Neuronal stem cell (in vitro differentiated cells): Measurements from ENCODE around the gene MYL10.
A peak's percentile ranks its signal among the peaks of the same experiment; 100 is the strongest.

Experiments used
- DNase-seq: peaks from one replicate; pipeline ENCODE4 v3.0.0-alpha.2; 2013; ENCODE audit warnings: low spot score
- H2AFZ ChIP-seq: one replicate; pipeline ENCODE4 v1.6.1; 2013; ENCODE audit warnings: mild to moderate bottlenecking, low read length, inconsistent platforms
- H2AK5ac ChIP-seq: 2 replicates; pipeline ENCODE4 v1.6.1; 2013; ENCODE audit warnings: low read depth, mild to moderate bottlenecking, inconsistent platforms, low read length, moderate library complexity, mixed read lengths
- H2BK120ac ChIP-seq: 2 replicates; pipeline ENCODE4 v1.6.1; 2013; ENCODE audit warnings: low read depth, mild to moderate bottlenecking, inconsistent platforms, low read length, moderate library complexity, mixed read lengths
- H2BK12ac ChIP-seq: one replicate; pipeline ENCODE4 v1.6.1; 2013; ENCODE audit warnings: low read length, inconsistent platforms
- H2BK15ac ChIP-seq: 2 replicates; pipeline ENCODE4 v1.6.1; 2013; ENCODE audit warnings: mild to moderate bottlenecking, low read length, inconsistent platforms, mixed read lengths
- H2BK5ac ChIP-seq: one replicate; pipeline ENCODE4 v1.6.1; 2013; ENCODE audit warnings: inconsistent platforms, mild to moderate bottlenecking, low read length, moderate library complexity
- H3K14ac ChIP-seq: one replicate; pipeline ENCODE4 v1.6.1; 2013; ENCODE audit warnings: low read length, inconsistent platforms
- H3K18ac ChIP-seq: 2 replicates; pipeline ENCODE4 v1.6.1; 2013; ENCODE audit warnings: low read length, inconsistent platforms
- H3K23ac ChIP-seq: 2 replicates; pipeline ENCODE4 v1.6.1; 2013; ENCODE audit warnings: low read depth, mild to moderate bottlenecking, mixed read lengths, low read length, inconsistent platforms; ENCODE audit not compliant: poor library complexity
- H3K27ac ChIP-seq: replicated peaks from 3 replicates; pipeline ENCODE4 v1.5.1; 2013; ENCODE audit warnings: low read length, inconsistent platforms
- H3K27me3 ChIP-seq, 3 experiments: 2 replicates each; pipeline ENCODE4 v1.6.1; 2013; ENCODE audit warnings: low read length in 3 of 3, mild to moderate bottlenecking in 2 of 3, inconsistent platforms in 1 of 3, low read depth in 1 of 3, mixed read lengths in 1 of 3, moderate library complexity in 1 of 3; ENCODE audit not compliant: control insufficient read depth in 3 of 3, insufficient read depth in 3 of 3
- H3K36me3 ChIP-seq, 2 donors: replicated peaks in 1 of 2; 2 replicates each; pipeline ENCODE4 v1.6.1; 2013; ENCODE audit warnings: low read length in 2 of 2; ENCODE audit not compliant: control insufficient read depth in 2 of 2, insufficient read depth in 2 of 2
- H3K4ac ChIP-seq: 2 replicates; pipeline ENCODE4 v1.6.1; 2013; ENCODE audit warnings: inconsistent platforms, mild to moderate bottlenecking, low read length, moderate library complexity
- H3K4me1 ChIP-seq, 2 donors: 1 replicate in 1 of 2; 2 replicates in 1 of 2; pipeline ENCODE4 v1.6.1; 2013; ENCODE audit warnings: low read length in 2 of 2, low read depth in 1 of 2; ENCODE audit not compliant: control insufficient read depth in 2 of 2, insufficient read depth in 1 of 2
- H3K4me2 ChIP-seq: one replicate; pipeline ENCODE4 v1.6.1; 2013; ENCODE audit warnings: mild to moderate bottlenecking, low read length, inconsistent platforms; ENCODE audit not compliant: insufficient read depth, poor library complexity, severe bottlenecking
- H3K4me3 ChIP-seq, 2 donors: 2 replicates each; pipeline ENCODE4 v1.5.1; 2013; ENCODE audit warnings: low read length in 2 of 2, mild to moderate bottlenecking in 2 of 2, inconsistent platforms in 1 of 2, moderate library complexity in 1 of 2
- H3K79me1 ChIP-seq: one replicate; pipeline ENCODE4 v1.6.1; 2013; ENCODE audit warnings: low read depth, mild to moderate bottlenecking, inconsistent platforms, low read length, moderate library complexity
- H3K9ac ChIP-seq: one replicate; pipeline ENCODE4 v1.6.1; 2013; ENCODE audit warnings: mild to moderate bottlenecking, low read depth, low read length, inconsistent platforms; ENCODE audit not compliant: poor library complexity
- H3K9me3 ChIP-seq, 2 donors: replicated peaks in 1 of 2; 2 replicates each; pipeline versions ENCODE3 to v1.6.1; 2013; ENCODE audit warnings: low read length in 2 of 2, mild to moderate bottlenecking in 2 of 2, inconsistent platforms in 1 of 2, low read depth in 1 of 2, mixed read lengths in 1 of 2, moderate library complexity in 1 of 2; ENCODE audit not compliant: control insufficient read depth in 2 of 2, insufficient read depth in 1 of 2
- H4K8ac ChIP-seq: one replicate; pipeline ENCODE4 v1.6.1; 2013; ENCODE audit warnings: low read depth, mild to moderate bottlenecking, inconsistent platforms, low read length, moderate library complexity
- H4K91ac ChIP-seq: one replicate; pipeline ENCODE4 v1.6.1; 2013; ENCODE audit warnings: low read length, low read depth, mild to moderate bottlenecking, inconsistent platforms; ENCODE audit not compliant: poor library complexity
- WGBS, 2 donors: extraction: QIAGEN DNeasy Blood & Tissue Kit; methylation state at CpG; one replicate each; pipeline ENCODE4 v1.1.7; 2013; ENCODE audit warnings: missing lambda C conversion rate in 2 of 2, mixed read lengths in 1 of 2; ENCODE audit not compliant: insufficient read length in 2 of 2, insufficient replicate concordance in 1 of 2; ENCODE audit errors: extremely low coverage in 2 of 2; 5-methylcytosine and 5-hydroxymethylcytosine counted together

MYL10 gene

GRCh38 chr7:101676956-101677355 is 47.9 kb upstream of the MYL10 start:
- Histone ChIP-seq H3K4me1 (peaks cover 0 to 2% of the 10 kb centered on the region in 2 donors), H3K9ac (no peak overlapping the region), H3K4me3 (no peak overlapping the region), H4K91ac (no peak overlapping the region), H3K4me2 (no peak overlapping the region), H3K36me3 (no peaks in the 10 kb centered on the region), H4K8ac (no peak overlapping the region), H2BK15ac (no peak overlapping the region), H3K4ac (no peak overlapping the region), H2AFZ (no peak overlapping the region), H2BK5ac (no peak overlapping the region), H3K23ac (no peak overlapping the region), H3K27ac (no peak overlapping the region), H2BK120ac (no peak overlapping the region), H3K27me3 (no peaks in the 10 kb centered on the region), H3K14ac (no peak overlapping the region), H3K9me3 (peaks cover 0 to 2% of the 10 kb centered on the region in 2 donors), H3K18ac (no peak overlapping the region), H3K79me1 (no peaks in the 10 kb centered on the region), H2BK12ac (no peak overlapping the region), H2AK5ac (no peak overlapping the region)
- WGBS, 2 donors, result no CpG with 5 or more reads among the region's 6 CpGs
- DNase-seq, result no peak

- no peak overlapping the region for H2BK15ac ChIP-seq
- peak overlapping the region; percentile 17 for H4K8ac ChIP-seq
- no CpG with 5 or more reads among the region's 16 CpGs for WGBS, 2 donors
- H3K14ac ChIP-seq, result no peak overlapping the region
- peaks cover 0 to 2% of the 10 kb centered on the region in 2 donors for H3K9me3 ChIP-seq
- H2BK120ac ChIP-seq, result no peak overlapping the region
- H4K91ac ChIP-seq, result no peak overlapping the region
- H3K4me3 ChIP-seq, result no peak overlapping the region
- H3K4me1 ChIP-seq, result peaks cover 0 to under 1% of the 10 kb centered on the region in 2 donors
- no peak overlapping the region for H3K27ac ChIP-seq
- no peaks in the 10 kb centered on the region for H3K36me3 ChIP-seq
- no peak overlapping the region for H3K4ac ChIP-seq
- H2AK5ac ChIP-seq, result no peak overlapping the region
- H3K18ac ChIP-seq, result no peak overlapping the region
- no peak overlapping the region for H2BK5ac ChIP-seq
- H3K27me3 ChIP-seq, result no peaks in the 10 kb centered on the region
- no peak for DNase-seq
- no peak overlapping the region for H2BK12ac ChIP-seq
- no peak overlapping the region for H2AFZ ChIP-seq
- H3K79me1 ChIP-seq, result no peaks in the 10 kb centered on the region
- H3K9ac ChIP-seq, result no peak overlapping the region
- H3K23ac ChIP-seq, result no peak overlapping the region
- no peak overlapping the region for H3K4me2 ChIP-seq
Observed at GRCh38 chr7:101676062-101676598, 47.0 kb upstream of the MYL10 start.

- H2BK120ac ChIP-seq, result no peak overlapping the region
- no peak overlapping the region for H3K4ac ChIP-seq
- no peak overlapping the region for H2BK15ac ChIP-seq
- no peak overlapping the region for H3K4me3 ChIP-seq
- no CpG with 5 or more reads among the region's 3 CpGs for WGBS, 2 donors
- no peaks in the 10 kb centered on the region for H3K4me1 ChIP-seq
- H3K27me3 ChIP-seq, result no peaks in the 10 kb centered on the region
- no peak overlapping the region for H3K27ac ChIP-seq
- H2BK12ac ChIP-seq, result no peak overlapping the region
- no peak overlapping the region for H4K8ac ChIP-seq
- no peak overlapping the region for H3K9ac ChIP-seq
- H3K14ac ChIP-seq, result no peak overlapping the region
- H3K36me3 ChIP-seq, result no peaks in the 10 kb centered on the region
- H2BK5ac ChIP-seq, result no peak overlapping the region
- H3K9me3 ChIP-seq, result peaks cover 0 to 2% of the 10 kb centered on the region in 2 donors
- no peak overlapping the region for H3K18ac ChIP-seq
- H3K23ac ChIP-seq, result no peak overlapping the region
- no peak for DNase-seq
- no peak overlapping the region for H2AK5ac ChIP-seq
- H4K91ac ChIP-seq, result no peak overlapping the region
- H3K4me2 ChIP-seq, result no peak overlapping the region
- H3K79me1 ChIP-seq, result no peaks in the 10 kb centered on the region
- no peak overlapping the region for H2AFZ ChIP-seq
Observed at GRCh38 chr7:101674439-101674838, 45.3 kb upstream of the MYL10 start.

GRCh38 chr7:101673951-101674350 is 44.9 kb upstream of the MYL10 start:
- Histone ChIP-seq H3K27me3 (no peaks in the 10 kb centered on the region), H3K4me1 (no peaks in the 10 kb centered on the region), H4K8ac (no peak overlapping the region), H3K14ac (no peak overlapping the region), H3K4me3 (no peak overlapping the region), H3K4ac (no peak overlapping the region), H4K91ac (no peak overlapping the region), H3K9ac (no peak overlapping the region), H2AFZ (no peak overlapping the region), H3K27ac (no peak overlapping the region), H2AK5ac (no peak overlapping the region), H2BK15ac (no peak overlapping the region), H2BK12ac (no peak overlapping the region), H3K36me3 (no peaks in the 10 kb centered on the region), H3K18ac (no peak overlapping the region), H3K9me3 (peaks cover 0 to 2% of the 10 kb centered on the region in 2 donors), H2BK120ac (no peak overlapping the region), H3K79me1 (no peaks in the 10 kb centered on the region), H3K23ac (no peak overlapping the region), H3K4me2 (no peak overlapping the region), H2BK5ac (no peak overlapping the region)
- DNase-seq, result no peak
- WGBS, 2 donors, result no CpG with 5 or more reads among the region's 5 CpGs
